Measurements from ENCODE around the gene ZAP70.
"Not testable (repeated sequence)": the region's sequence is repeated elsewhere in the genome, so short reads cannot be mapped to it uniquely, and the experiment has no call there.

Gene ZAP70

DNA sequence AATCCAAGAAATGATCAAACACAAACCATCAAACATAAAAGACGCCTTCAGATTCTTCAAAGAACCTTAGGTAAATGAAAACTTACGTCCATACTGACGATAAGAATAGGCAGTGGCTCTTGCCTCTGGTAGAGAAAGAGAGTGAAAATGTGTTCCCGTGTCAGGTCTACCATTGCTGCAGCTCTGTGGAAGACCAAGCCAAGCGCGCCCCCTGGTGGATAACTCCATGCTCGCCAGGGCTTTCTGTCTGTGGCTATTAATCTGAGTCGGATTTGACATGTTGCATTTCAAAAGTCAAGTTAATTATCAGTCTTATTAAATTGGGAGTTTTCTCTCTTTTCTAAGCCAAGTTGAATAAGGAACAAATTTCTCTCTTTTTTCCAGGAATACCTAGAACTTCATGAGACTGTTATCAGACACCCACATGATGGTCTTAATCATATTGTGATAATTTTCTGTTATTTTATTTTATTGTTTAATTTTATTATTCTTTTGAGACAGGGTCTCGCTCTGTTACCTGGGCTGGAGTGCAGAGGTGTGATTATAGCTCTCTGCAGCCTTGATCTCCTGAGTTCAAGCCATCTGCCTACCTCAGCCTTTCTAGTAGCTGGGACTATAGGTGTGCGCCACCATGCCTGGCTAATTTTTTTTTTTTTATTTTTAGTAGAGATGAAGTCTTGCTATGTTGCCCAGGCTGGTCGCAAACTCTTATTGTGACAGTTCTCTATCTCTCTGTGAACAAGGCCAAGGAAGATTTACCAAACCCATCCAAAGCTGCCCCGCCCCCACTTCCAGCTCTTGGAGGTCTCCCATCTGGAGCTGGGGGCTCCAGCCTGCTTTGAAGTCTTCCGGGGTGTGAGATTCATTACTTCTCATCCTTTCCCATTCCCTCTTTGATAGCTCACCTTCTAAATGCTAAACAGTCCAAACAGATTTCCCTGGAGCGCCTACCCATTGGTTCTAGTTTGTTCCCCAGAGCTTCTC lies 15.8 kb upstream of the ZAP70 start:
- DNase-seq (ENCODE audit: low spot score) (peak; percentile 85), FAIRE-seq (no peak)

DNA sequence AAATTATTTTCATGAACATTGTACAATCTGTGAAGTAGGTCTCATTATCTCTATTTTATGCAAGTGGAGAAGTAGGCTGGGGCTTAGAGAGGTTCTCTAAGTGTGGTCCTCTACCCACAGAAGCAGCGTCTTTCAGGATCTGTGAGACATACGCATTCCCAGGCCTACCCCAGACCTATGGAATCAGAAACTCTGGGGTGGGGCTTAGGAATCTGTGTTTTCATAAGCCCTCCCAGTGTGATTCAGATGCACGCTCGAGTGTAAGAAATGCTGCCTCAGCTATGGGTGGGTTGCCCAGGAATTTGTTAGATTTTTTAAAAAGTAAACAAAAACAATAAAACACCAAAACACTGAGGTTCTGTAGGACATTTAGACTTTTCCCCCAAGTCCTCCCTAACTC lies 14.8 kb upstream of the ZAP70 start:
- FAIRE-seq: no peak
- DNase-seq (ENCODE audit: low spot score): no peak

DNA sequence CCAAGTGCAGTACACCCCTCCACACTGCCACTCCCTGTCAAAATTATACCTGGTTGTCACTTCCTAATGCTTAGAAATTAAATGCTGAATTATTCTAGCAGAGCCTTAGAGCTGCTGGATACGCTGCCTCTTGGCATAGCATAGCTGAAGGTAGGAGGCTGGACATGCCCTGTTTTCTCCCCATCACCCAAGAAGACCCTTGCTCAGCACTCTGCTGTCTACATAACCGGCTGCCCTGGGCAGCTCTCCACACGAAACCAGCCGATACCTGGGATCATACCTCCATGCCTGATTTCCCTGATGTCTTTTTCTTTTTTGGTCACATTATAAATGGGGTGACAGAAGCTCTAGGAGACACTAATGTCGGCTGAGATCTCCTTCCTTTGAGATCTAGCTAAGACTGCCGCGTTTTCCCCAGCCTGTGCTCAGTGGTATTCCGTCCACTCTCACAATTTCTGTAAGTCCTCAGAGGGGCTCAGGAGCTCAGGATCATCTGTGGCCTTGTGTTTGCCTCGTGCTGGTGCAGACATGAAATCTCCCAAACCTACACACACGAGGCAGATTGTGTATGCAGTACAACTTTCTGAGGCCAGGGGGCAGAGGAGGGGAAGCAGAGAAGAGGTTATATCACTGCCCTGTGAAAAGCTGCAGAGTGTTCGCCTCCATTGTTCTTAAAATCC lies 13.5 kb upstream of the ZAP70 start:
- DNase-seq (ENCODE audit: low spot score): peak; percentile 70
- FAIRE-seq: peak; percentile 79

DNA sequence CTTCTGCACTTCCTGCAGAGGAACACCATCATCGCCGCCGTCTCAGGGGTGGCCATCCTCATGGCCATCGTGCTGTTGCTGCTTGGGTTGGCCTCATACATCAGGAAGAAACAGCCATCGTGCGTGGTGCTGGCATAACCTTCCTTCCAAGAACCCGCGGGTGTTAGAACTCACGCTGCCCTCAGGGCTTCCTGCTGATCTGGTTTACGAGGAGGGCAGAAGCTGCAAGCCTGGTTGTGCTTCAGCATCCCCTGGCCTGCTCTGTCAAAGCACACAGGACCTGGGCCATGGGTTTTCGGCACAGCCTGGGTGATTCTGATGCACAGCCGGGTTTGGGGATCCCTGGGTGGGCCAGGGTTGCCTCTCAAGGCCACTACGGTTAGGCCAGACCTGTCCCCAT lies 12.2 kb upstream of the ZAP70 start:
- no peak for DNase-seq (ENCODE audit: low spot score)
- no peak for FAIRE-seq

DNA sequence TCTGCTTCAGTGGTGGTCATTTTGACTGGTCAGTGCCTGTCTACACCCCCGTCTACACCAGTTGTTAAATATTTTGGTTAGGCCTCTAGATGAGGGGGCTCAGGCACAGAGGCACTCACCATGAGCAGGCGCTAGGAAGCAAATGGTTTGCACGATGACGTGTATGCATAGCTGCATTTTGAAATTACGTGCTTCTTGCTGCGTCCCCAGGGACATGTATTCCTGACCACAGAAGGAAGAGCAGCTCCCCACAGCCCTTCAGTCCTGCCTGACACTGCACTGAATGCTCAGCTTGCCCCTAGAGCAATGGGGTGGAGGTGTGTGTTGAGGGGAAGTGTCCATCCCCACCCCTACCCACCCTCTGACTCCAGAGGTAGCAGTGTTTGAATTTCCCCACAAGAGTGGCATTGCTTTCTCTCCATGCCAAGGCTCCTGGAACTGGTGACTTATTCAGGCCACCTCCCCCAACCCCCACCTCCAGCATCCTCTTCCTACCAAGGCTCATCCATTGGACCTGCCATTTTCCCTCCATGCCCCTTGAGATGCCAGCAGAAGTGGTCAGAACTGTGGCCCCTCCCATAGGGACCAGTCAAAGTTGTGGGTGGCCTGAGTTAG lies 11.4 kb upstream of the ZAP70 start:
- FAIRE-seq (no peak), DNase-seq (ENCODE audit: low spot score) (no peak)

DNA sequence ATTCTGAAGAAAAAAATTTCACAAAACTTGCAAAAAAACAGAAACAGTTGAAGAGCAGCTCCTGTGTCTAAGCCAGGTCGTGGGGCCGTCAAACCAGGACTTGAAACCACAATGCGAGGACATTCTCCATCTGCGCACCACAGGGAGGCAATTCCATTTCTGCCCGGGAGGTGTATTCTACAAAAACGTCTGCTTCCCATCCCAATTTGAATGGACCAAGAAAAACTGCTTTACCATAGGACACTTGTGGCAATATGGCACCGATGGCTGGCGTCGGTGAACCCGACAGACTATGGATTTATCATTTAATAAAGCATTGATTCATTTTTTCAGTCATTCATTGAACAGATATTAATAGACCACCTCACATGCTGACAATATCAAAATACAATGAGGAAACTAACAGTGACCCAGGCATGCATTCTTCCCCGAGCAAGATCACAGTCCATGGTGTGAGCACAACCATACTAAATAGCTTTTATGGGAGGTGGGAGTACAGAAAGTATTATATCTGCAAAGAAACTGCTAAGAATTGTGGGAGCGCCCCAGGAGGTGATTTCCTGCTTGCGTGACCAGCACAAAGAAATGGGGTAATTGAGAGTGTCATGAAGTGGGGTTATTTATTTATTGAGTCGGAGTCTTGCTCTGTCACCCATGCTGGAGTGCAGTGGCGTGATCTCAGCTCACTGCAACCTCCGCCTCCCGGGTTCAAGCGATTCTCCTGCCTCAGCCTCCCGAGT lies 10.5 kb upstream of the ZAP70 start:
- no peak for FAIRE-seq
- no peak for DNase-seq (ENCODE audit: low spot score)

DNA sequence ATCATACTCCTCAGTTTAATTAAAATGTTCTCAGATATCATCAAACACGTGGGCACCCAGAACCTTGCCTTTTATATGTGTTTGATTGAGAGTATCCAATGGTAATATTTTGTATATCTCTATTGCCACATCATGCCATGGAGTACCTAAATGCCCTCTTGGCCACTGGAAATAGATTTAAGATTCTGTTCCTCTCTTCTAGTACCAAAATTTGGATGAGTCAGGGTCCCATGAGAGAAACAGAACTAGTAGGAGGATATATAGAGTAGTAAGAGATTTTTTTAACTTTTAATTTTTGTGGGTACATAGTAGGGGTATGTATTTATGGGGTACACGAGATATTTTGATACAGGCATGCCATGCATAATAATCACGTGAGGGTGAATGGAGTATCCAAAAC lies 9.6 kb upstream of the ZAP70 start:
- FAIRE-seq (no peak), DNase-seq (ENCODE audit: low spot score) (no peak)

DNA sequence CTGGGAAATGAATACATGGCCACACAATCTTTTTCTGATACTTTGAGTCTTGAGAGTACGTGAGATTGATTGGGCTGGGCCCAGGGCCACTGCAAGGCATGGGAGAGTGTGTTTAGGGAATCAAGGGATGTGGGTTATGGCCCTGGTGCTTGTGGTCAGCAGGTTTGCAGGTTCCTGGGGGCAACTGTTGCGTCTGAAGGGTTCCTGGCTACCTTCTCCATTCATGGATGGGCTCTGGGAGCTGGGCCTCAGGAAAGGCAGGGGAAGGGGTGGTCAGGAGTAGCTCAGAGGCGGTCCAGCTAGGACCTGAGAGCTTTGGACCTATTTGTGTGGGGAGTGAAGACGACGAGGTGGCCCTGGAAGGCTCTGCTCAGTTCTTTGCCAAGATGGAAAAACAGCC lies 8.4 kb upstream of the ZAP70 start:
- DNase-seq (ENCODE audit: low spot score) (no peak), FAIRE-seq (no peak)

DNA sequence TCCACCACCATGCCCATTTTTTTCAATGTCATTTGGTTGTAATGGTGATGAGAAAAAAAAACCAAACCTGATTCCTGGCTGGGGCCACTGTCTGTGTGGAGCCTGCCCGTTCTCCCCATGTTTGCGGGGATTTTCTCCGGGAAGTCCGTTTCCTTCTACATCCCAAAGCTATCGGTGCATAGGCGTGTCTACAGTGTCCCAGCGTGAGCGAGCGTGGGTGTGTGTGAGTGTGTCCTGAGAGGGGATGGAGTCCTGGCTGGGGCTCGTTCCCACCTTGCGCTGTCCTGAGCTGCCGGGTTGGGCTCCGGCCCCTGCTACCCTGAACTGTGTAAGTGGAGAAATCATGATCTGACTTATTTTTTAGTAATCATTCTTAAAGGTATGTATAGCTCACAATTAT lies 7.3 kb upstream of the ZAP70 start:
- DNase-seq (ENCODE audit: low spot score) (no peak), FAIRE-seq (no peak)

DNA sequence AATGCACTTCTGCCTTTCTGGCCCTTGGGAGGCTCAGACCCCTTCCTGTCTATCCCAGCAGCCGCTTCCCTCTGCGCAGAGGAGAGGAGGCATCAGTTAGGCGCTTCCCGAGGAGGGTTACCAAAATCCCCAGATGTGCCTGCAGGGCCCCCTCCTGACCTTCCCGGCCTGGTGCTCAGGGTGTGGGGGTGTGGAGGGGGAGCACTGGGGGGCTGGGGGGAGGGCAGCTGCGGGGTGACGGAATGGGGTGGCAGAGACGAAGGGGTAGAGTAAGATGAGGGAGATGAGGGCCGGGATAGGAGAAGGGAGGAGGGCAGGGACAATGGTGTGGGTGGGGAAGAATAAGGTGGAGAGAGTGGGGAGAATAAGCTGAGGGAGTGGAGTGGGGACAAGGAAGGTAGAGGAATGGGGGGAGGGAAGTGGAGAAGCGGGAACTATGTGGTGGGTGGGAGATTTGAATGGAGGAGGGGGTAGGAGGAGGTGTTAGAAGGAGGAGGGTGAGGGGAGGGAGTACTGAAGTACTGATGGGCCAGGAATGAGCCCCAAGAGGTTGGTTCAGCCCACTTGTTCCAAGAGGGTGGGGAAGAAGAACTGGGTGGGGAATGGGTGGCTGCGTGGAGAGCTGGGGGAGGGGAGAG lies 6.5 kb upstream of the ZAP70 start:
- DNase-seq (ENCODE audit: low spot score) (no peak), FAIRE-seq (no peak)

DNA sequence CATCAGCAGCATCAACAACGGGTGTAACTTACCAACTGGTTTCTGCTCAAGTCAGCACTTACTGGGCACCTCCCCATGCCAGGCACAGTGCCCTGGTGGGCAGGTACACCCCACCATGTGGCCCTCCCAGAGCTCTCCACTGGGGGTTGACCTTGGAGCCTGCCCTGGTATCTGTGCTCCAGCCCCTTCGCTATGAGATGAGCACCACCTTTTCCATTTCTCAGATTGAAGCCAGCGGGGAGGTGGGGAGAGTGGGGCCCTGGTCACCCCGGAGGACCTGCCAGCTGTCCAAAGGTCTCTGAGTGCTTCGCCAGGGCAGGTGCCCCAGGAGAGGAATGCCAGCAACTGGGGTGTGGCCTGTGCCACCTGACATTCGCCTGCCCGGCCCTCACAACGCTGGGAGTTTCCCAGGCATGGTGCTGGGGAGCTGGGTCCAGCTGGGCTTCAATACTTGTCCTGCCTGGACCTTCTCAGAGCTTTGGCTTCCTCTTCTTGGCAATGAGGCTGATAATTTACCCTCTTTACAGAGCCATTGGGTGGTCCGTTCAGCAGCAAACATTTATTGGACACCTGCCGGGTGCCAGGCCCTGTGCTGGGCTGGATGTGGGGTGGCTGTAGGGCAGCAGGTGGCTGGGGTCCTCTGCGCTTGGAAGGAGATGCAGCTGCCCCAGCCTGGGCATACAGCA lies 5.9 kb upstream of the ZAP70 start:
- FAIRE-seq (peak; percentile 77), DNase-seq (ENCODE audit: low spot score) (no peak)

DNA sequence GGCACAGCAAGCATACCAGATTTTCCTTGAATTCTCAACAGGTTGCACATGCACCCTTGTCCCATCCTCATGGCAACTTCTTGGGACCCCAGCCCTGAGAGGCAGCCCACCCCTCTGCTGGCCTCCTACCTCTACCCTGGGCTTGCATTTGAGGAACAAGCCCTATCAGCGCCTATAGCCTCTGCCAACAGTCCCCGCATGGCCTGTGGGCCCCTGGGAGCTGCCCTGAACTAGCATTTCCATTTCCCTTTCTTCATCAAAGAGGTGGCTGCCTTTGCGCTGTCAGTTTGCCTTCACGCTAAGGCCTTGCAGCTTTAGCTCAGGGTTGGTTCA lies 5.4 kb upstream of the ZAP70 start:
- DNase-seq (ENCODE audit: low spot score) (no peak), FAIRE-seq (no peak)

DNA sequence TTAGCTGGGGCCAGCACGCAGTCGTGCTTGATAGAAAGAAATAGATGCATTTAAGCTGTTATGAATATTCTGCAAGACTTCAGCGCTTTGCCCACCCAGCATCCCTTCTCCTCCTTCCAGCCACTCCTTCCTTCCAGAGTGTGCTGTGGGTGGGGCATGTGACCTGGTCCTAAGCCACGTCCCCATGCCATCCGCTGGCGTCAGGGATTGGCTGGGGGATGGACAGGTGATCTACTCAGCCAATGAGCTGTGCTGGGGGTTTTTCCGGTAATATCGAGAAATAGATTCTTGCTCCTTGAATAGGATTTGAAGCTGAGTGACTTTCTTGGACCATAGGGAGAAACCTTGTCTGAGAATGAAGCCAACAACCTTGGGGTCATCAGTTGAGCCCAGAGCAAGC lies 4.8 kb upstream of the ZAP70 start:
- FAIRE-seq: no peak

DNA sequence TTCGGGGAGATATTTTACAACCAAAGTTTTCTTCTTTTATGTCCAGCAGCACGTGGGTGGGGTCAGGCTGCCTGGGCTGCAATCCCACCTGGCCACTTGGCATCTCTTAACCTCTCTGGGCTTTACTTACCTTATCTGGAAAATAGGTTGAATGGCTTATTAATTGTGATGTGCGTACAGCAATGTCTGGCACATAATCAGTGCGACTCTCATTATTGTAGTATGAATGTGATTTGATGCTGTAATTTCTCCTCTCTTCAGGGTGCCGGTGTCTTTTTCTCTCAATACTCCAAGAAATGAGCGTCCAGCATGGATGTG lies 2.0 kb upstream of the ZAP70 start:
- FAIRE-seq: no peak

More for the DNA sequence above, 4.8 kb upstream of the ZAP70 start:
- no peak for DNase-seq (ENCODE audit: low spot score)

DNA sequence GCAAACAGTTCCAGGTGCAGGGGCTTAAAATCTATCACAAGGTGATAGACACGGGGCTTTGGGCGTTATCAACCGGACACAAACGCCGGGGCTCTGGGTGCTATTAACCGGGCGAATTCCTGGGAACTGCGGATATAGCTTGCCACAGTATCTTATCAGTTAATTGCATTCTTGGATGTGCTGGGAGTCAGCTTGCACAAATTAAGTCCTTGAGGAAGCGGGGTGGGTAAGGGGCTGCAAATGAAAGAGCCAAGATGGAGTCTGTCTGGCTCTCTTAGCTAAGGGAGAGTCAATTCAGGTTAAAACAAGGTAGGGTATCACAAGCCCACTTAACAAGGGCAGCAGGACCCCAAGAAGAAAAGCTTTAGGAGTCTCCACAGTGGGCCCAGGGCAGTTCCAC lies 1.2 kb upstream of the ZAP70 start:
- DNase-seq (ENCODE audit: low spot score); FAIRE-seq: not testable (repeated sequence)

More for the DNA sequence above, 2.0 kb upstream of the ZAP70 start:
- no peak for DNase-seq (ENCODE audit: low spot score)

DNA sequence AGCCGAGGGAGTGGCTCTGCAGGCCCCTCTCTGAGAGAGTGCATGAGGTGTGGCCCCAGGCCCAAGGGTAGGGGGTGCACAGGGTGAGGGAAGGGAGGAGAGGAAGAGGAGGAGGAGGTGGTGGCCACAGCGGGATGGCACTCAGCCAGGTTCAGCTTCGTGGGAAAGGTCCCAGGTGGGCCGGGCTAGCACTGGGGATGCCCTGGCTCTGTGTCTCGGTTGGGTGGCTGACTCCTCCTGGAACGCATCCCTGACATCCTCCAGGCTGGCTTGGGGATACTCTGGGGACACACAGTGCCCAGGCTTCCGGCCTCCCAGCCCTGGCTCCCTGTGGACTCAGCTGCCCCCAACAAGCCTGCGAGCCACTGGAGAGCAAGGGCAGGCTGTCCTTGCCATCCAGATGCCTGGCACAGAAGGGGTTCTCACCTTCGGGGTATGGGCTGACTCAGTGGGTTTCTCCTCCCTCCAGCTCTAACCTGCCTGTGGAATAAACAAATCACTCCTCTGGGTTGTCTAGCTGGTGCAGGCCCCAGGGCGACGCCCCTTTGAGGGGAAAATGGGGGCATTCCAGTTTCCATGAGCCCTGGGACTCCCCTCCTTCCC lies 582 bp upstream of the ZAP70 start:
- DNase-seq (ENCODE audit: low spot score) (no peak), FAIRE-seq (no peak)

DNA sequence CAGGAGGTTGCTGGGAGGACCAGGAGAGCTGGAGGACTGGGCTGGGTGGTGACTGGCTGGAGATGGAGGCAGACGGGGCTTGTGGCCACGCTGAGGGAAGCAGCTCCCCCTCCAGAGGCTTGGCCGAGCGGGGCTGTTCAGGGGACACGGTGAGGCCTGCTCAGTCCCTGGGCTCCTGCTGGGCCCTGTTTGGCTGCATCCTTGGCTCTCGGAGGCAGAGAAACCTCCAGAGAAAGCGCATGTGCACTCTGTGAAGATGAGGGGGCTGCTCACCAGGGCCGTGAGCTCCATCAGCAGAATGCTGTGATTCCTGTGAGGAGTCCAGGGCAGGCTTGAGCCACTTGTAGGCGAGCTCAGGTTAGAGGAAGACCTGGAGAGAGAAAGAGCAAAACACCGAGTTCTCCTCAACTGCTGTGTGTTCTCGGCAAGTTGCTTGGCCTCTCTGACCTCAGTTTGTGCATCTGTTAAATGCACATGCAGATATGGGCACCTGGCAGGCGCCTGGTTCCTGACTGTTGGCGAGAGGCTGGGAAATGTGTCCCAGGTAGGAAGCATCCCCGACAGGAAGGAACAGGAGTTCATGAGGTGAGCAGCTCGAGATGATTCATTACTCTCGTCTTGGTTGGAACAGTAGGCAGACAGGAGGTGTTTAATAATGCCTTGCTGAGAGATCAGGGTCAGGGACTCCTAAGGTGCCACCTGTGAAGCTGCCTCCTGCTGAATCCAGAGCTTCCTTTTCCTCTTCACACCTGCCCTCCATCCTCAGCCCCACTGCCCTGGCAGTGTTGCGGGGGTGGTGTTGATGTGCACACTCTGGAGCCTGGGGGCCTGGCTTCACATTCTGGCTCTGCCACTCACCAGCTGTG lies 941 bp downstream of the ZAP70 start:
- FAIRE-seq: peak; percentile 62

DNA sequence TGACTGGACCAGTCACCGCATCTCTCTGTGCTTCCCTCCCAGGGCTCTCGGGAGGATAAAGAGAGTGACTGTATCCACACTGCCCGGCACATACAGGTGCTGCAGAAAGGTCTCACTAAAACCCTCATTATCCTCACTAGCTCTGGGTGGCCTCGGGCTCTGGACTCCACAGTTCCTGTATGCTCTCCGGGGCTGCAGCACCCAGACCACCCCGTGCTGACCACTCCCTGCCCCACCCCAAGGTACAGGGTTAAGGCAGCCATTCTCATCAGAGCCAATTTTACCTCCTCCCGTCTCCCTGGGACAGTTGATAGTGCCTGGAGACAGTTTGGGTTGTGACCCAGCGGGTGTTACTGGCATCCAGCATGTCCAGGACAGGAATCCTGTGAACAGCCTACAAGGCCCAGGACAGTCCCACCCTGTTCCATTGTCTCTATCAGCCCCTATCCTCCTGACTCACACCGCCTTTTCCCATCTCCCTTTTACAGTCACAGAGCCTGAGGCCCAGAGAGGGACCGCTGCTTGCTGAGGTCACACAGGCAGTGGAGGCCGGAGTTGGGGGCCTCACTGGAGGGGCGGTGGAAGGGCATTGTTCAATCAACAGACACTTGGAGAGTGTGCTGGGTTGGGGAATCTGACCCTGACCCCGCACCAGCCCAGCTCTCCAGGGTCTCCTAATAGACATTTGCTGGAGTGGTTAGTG lies 1.7 kb downstream of the ZAP70 start:
- no peak for FAIRE-seq
- no peak for DNase-seq (ENCODE audit: low spot score)

More for the DNA sequence above, 941 bp downstream of the ZAP70 start:
- DNase-seq (ENCODE audit: low spot score): no peak
